Chondrocyte (in vitro differentiated cells): ENCODE measurements around the gene LDHA. TPM values are rescaled to one million over a fixed set of nuclear protein-coding genes. Genes with fewer than 3 reads are reported as not detected.

Source experiments
- DNase-seq: peaks from one replicate; pipeline ENCODE4 v3.0.0; 2021; ENCODE audit warnings: mixed read lengths, low spot score
- H3K27ac Mint-ChIP-seq: one replicate; pipeline ENCODE4 v1.8.0; 2021; ENCODE audit warnings: mild to moderate bottlenecking, moderate library complexity, mixed read lengths; ENCODE audit not compliant: unreplicated experiment
- H3K27me3 Mint-ChIP-seq: 2 replicates; pipeline ENCODE4 v1.8.0; 2021; ENCODE audit warnings: low read depth, mixed read lengths
- H3K36me3 Mint-ChIP-seq: 2 replicates; pipeline ENCODE4 v1.8.0; 2021; ENCODE audit warnings: low read depth, mixed read lengths
- H3K4me1 Mint-ChIP-seq: 2 replicates; pipeline ENCODE4 v1.8.0; 2021; ENCODE audit warnings: low read depth, mild to moderate bottlenecking, mixed read lengths
- H3K4me3 Mint-ChIP-seq: one replicate; pipeline ENCODE4 v1.8.0; 2021; ENCODE audit warnings: mild to moderate bottlenecking, moderate library complexity, mixed read lengths; ENCODE audit not compliant: unreplicated experiment
- H3K9me3 Mint-ChIP-seq: 2 replicates; pipeline ENCODE4 v1.8.0; 2021; ENCODE audit warnings: low read depth, mixed read lengths
- microRNA-seq: library from miRNA; unstranded; fragments of <30 nt; microRNA quantifications from one replicate; pipeline ENCODE4 v1.2.0, GENCODE V29; 2020; ENCODE audit warnings: borderline number of aligned reads
- total RNA-seq: library from RNA; stranded (reverse); gene quantifications from 3 replicates; pipeline ENCODE4 v1.2.1, GENCODE V29; 2021
- TF ChIP-seq, protein P1 (sequence below): fragments of 200-600 bp; sonication (generic); IDR thresholded peaks from 2 replicates; pipeline ENCODE4 v1.5.0; 2021; ENCODE audit warnings: antibody characterized with exemption, mild to moderate bottlenecking, moderate library complexity

Gene LDHA
- total RNA-seq, 1 donor from 2014 or later: 1,078 TPM

DNA sequence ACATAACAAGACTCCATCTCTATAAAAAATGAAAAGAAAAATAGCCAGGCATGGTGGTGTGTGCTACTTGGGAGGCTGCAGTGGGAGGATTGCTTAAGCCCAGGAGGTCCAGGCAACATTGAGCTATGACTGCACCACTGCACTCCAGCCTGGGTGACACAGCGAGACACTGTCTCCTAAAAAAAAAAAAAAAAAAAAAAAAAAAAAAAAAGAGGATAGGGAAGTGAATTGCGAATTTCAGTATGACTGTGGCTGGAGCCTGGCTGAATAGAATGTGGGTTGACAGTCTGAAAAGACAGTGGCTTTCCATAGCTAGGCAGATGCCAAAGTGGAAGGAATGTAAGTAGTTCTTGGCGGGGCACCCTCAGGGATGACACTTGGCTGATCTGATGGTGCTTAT is 54.9 kb downstream of the LDHA start:
- TF ChIP-seq, protein P1, sequence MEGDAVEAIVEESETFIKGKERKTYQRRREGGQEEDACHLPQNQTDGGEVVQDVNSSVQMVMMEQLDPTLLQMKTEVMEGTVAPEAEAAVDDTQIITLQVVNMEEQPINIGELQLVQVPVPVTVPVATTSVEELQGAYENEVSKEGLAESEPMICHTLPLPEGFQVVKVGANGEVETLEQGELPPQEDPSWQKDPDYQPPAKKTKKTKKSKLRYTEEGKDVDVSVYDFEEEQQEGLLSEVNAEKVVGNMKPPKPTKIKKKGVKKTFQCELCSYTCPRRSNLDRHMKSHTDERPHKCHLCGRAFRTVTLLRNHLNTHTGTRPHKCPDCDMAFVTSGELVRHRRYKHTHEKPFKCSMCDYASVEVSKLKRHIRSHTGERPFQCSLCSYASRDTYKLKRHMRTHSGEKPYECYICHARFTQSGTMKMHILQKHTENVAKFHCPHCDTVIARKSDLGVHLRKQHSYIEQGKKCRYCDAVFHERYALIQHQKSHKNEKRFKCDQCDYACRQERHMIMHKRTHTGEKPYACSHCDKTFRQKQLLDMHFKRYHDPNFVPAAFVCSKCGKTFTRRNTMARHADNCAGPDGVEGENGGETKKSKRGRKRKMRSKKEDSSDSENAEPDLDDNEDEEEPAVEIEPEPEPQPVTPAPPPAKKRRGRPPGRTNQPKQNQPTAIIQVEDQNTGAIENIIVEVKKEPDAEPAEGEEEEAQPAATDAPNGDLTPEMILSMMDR: no peak
- no peaks in the 10 kb centered on the region for H3K36me3 Mint-ChIP-seq
- no peak for DNase-seq
- no peaks in the 10 kb centered on the region for H3K9me3 Mint-ChIP-seq
- no peak overlapping the region for H3K27ac Mint-ChIP-seq
- no peak overlapping the region for H3K4me3 Mint-ChIP-seq
- H3K27me3 Mint-ChIP-seq: no peaks in the 10 kb centered on the region
- no peaks in the 10 kb centered on the region for H3K4me1 Mint-ChIP-seq

DNA sequence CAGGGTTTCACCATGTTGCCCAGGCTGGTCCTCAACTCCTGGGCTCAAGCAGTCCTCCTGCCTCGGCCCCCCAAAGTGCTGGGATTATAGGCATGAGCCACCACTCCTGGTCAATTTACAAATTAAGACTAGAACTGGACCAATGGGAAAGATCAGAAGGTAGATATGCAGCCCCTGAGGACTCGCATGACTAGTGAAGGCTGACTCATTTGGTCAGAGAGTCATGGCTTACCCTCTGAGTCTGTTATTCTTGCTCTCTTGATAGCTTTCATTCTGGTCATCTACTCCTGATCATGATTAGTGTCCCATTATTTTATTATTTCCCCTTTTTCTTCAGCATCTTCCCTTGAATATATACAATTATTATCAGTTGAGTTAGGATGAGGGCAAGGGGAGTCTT is 58.6 kb downstream of the LDHA start:
- no peak for DNase-seq
- H3K4me3 Mint-ChIP-seq: no peak overlapping the region
- no peaks in the 10 kb centered on the region for H3K9me3 Mint-ChIP-seq
- H3K27me3 Mint-ChIP-seq: no peaks in the 10 kb centered on the region
- no peaks in the 10 kb centered on the region for H3K4me1 Mint-ChIP-seq
- TF ChIP-seq, protein P1: no peak
- no peak overlapping the region for H3K27ac Mint-ChIP-seq
- H3K36me3 Mint-ChIP-seq: no peaks in the 10 kb centered on the region

DNA sequence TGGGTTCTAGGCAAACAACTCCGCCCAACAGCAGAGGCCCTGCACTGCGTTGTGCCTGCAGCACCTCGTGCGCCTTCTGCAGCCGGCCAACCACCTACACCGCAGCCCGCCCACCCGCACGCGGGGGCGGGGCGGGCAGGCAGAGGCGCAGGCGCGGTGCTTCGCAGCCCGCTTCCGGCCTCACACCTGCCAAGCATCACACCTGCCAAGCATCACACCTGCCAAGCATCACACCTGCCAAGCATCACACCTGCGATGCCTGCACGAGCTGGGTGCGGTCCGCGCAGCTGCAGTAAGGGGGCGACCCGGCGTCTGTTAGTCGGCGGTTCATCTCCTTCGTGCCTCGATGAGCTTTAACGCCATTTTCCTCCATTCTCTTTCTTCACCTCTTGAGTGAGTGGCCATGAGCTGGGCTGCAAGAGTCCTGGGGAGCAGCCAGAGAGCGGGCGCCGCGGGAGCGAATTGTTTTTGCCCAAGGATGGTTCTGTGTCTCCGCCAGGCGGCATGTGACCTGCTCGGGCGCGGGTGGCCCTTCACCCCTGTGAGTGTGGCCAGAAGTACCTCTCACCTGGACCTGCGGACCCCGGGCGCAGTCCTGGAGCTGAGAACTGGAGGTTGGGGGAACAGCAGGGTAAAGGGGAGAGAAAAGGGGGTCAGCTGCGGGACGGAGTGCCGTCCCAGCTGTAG is 61.5 kb downstream of the LDHA start, which contains the start of gene LDHAL6A:
Gene LDHAL6A, plus strand, starts transcription at position 171 of the 687 bp plus-strand sequence. CDS start 825 bp downstream, outside the sequence.
- DNase-seq: no peak
- Mint-ChIP-seq H3K9me3 (no peaks in the 10 kb centered on the region), H3K27ac (no peak within 1 kb of the TSS), H3K36me3 (no peaks in the 10 kb centered on the region), H3K4me3 (no peak within 1 kb of the TSS), H3K27me3 (no peaks in the 10 kb centered on the region), H3K4me1 (peaks cover 8% of the 10 kb centered on the region)
- TF ChIP-seq, protein P1: no peak

DNA sequence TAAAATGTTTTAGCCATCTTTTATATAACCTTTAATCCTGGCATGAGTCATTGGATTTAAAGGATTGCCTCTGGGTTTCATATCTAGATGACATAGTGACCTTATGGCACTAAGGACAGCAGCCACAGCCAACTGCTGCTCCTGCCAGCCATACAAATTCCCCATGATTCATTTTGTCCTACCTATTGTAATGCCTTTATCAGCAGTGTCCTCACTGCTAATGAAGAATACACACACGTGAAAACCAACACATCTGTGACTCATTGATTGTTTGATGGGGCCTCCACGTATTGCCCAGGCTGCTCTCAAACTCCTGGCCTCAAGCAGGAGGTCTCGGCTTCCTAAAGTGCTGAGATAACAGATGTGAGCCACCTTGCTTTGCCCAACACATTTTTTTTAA is 63.1 kb downstream of the LDHA start:
- no peaks in the 10 kb centered on the region for H3K9me3 Mint-ChIP-seq
- no peaks in the 10 kb centered on the region for H3K27me3 Mint-ChIP-seq
- no peak for DNase-seq
- H3K4me1 Mint-ChIP-seq: peaks cover 8% of the 10 kb centered on the region
- H3K27ac Mint-ChIP-seq: no peak overlapping the region
- H3K4me3 Mint-ChIP-seq: no peak overlapping the region
- no peaks in the 10 kb centered on the region for H3K36me3 Mint-ChIP-seq
- TF ChIP-seq, protein P1: no peak

Small RNA genes lying within 50 kb of the gene (microRNA-seq; reads per million reads assigned to microRNA genes)
- gene MIR3159: 1.7 reads per million

Other genes starting within 250 kb of the LDHA start
- not detected in 3 replicates for gene MRGPRX4, start 221.7 kb upstream of the LDHA start, total RNA-seq
- gene SAA4, start 157.8 kb upstream of the LDHA start, total RNA-seq: not detected in 3 replicates
- gene SAA2, start 145.9 kb upstream of the LDHA start, total RNA-seq: not detected in 3 replicates
- not detected in 3 replicates for gene SAA1, start 128.3 kb upstream of the LDHA start, total RNA-seq
- gene HPS5, start 72.4 kb upstream of the LDHA start, total RNA-seq: 31.1 to 67.9 TPM (median 35.2 TPM) in 3 replicates
- 55.9 to 71.6 TPM (median 57.1 TPM) in 3 replicates for gene GTF2H1, start 72.0 kb upstream of the LDHA start, total RNA-seq
- 0.26 to 0.62 TPM (median 0.48 TPM) in 3 replicates for gene LDHC, start 17.8 kb downstream of the LDHA start, total RNA-seq
- not detected in 3 replicates for gene LDHAL6A, start 61.3 kb downstream of the LDHA start, total RNA-seq
- gene TSG101, start 132.4 kb downstream of the LDHA start, total RNA-seq: 54.7 to 59.8 TPM (median 55.4 TPM) in 3 replicates
- 21.2 to 26.7 TPM (median 21.4 TPM) in 3 replicates for gene UEVLD, start 194.2 kb downstream of the LDHA start, total RNA-seq
- 2.2 to 4.6 TPM (median 4.1 TPM) in 3 replicates for gene MISFA, start 205.2 kb downstream of the LDHA start, total RNA-seq
- 19.6 to 23.3 TPM (median 20.4 TPM) in 3 replicates for gene SPTY2D1, start 239.8 kb downstream of the LDHA start, total RNA-seq